NCI-H2196 (cell line): Measurements from ENCODE around the gene POLD1.

Experiments used
- DNase-seq: peaks from one replicate; lab custom pipeline; 2025; ENCODE audit not compliant: unreplicated experiment; lab: John Stamatoyannopoulos, UW

Gene POLD1

DNA sequence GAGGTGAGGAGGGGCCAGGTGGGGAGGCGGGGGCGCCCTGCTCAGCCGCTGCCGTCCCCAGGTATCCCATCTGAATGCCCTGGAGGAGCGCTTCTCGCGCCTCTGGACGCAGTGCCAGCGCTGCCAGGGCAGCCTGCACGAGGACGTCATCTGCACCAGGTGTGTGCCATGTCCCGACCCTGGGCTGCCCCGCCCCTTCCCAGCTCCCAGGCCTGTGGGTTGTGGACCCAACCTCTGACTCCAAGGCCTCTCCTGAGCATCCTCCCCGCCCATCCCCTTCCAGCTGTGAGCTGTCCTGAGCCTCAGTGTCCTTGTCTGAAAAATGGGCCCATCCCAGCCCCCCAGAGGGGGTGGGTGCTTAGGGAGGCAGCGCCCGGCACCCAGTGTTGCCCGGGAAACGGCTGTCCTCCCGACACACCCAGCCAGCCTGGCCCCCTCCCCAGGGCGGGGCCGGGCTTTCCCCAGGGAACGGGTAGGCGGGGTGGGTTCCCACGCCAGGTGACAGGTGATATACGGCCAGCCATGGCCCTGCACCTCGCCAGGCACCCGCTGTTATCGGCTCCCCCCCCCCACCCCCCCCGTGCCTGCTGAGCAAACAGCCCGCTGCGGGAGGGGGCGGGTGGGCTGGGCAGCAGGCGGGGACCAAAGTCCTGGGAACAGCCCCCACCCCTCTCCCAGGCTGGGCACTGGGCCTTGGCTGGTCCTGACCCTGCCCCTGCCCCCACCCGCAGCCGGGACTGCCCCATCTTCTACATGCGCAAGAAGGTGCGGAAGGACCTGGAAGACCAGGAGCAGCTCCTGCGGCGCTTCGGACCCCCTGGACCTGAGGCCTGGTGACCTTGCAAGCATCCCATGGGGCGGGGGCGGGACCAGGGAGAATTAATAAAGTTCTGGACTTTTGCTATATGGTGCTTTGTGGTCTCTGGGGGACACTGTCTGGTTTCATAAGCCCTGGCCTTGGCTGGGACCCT is 33.2 kb downstream of the POLD1 start:
- DNase-seq: peak; percentile 23

DNA sequence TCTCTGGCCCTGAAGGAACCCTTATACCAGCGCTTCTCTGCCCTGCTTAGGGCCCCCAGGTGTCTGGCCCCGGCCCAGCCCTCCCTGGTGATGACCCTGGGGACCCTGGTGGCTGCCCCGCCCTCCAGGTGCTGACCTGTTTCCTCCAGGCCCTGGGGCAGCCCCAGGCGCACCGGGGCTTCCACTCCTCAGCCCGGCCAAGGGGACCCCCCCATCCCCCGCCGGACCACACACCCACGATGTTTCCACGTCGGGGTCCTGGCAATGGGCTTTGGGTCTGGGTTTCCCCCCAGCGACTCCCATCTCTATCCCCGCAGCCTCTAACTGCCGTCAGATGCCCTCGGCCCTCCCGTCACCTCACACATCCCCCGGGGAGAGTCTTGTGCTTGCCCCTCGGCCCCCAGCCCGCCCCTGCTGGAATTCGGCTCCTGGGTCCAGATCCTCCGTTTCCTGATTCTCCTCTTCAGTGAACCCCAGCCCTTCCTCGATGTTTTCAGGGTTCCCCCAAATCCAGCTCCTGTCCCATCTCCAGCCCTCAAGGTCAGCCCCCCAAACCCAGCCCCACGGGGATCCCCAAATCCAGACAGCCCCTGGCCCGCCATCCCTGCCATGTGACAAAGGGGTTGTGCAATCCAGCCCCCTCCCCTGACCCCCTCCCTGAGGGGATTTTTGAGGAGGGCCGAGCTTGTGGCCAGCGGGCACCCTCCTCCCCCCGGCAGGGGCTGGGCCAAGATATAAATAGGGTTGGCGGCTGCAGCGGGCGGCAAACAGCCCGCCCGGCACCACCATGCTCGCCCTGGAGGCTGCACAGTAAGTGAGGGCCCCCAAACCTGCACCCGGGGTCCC is 34.3 kb downstream of the POLD1 start, which contains the start of gene SPIB:
TSS of gene SPIB (plus strand) at position 763 of the 846 bp plus-strand sequence. CDS start at position 788, 25 bp downstream.
- DNase-seq: no peak

DNA sequence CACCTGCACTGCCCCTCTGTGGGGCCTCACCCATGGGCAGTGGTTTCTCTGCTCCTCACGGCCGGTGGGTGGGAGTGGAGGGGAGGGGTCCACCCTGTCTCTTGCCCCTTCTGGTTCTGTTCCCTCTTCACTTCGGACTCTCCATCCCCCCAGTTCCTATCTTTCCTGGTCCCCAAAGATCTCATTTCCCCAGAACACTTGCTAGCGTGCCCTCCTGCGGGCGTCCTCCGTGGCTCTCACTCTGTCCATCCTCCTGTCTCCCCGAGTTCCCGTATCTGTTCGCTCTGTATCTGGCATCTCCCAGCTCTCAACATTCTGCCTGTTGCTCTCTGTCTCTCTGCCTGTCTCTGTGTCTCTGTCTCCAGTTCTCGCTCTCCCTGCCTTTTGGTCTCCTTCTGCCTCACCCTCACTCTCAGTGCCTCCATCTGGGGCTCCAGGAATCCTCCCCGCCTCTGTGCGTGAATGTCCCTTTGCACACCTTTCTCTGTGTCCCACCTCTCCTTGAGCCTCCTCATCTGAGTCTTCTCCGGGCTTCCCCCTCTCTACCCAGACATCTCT is 35.0 kb downstream of the POLD1 start:
- no peak for DNase-seq

DNA sequence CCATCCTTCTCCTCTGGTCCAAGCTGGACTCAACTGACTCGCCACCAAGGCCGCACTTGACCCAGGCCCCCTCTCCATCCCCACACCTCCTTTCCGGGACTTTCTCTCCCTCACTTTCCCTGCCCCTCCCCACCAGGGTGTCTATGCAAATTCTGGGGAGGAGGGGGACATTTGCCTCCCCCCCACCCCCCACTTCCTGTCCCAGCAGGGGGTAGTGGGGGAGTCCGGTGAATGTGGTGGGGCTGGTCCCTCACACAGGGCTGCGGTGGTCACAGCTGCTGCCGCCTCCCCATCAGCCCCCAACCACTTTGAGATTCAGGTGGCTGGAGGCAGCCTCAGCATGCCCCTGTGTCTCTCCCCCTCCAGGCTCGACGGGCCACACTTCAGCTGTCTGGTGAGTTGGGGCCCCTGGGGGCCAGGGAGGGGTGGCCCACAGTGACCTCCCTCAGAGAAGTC is 35.5 kb downstream of the POLD1 start:
- no peak for DNase-seq

DNA sequence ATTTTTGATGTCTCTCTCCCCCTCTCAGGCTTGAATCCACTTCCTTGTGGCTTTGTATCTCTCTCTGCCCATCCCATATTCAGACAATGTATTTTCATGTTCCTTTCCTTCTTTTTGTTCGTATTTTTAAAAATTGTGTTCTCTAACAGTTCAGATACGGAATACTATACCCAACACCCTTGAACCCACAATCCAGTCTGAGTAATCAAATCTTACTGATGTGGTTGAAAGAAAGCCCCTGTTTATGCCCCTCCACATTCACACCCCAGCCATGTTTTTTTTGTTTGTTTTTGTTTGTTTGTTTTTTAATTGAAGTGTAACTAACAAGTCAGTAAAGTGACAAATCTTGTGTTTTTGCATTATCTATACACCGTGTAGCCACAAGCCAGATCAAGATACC is 36.0 kb downstream of the POLD1 start:
- no peak for DNase-seq

DNA sequence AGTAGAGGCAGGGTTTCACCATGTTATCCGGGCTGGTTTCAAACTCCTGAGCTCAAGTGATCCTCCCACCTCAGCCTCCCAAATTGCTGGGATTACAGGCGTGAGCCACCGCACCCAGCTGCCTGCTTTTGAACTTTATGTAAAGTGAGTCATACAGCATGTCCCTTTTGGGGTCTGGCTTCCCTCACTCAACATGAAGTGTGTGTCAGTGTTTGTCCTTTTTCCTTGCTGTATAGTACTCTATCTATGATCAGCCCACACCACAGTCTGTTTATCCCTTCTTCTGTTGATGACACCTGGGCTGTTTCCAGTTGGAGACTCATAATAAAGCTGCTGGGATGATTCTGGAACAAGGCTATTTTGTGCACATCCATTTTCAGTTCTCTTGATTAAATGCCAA is 36.7 kb downstream of the POLD1 start:
- DNase-seq: no peak

DNA sequence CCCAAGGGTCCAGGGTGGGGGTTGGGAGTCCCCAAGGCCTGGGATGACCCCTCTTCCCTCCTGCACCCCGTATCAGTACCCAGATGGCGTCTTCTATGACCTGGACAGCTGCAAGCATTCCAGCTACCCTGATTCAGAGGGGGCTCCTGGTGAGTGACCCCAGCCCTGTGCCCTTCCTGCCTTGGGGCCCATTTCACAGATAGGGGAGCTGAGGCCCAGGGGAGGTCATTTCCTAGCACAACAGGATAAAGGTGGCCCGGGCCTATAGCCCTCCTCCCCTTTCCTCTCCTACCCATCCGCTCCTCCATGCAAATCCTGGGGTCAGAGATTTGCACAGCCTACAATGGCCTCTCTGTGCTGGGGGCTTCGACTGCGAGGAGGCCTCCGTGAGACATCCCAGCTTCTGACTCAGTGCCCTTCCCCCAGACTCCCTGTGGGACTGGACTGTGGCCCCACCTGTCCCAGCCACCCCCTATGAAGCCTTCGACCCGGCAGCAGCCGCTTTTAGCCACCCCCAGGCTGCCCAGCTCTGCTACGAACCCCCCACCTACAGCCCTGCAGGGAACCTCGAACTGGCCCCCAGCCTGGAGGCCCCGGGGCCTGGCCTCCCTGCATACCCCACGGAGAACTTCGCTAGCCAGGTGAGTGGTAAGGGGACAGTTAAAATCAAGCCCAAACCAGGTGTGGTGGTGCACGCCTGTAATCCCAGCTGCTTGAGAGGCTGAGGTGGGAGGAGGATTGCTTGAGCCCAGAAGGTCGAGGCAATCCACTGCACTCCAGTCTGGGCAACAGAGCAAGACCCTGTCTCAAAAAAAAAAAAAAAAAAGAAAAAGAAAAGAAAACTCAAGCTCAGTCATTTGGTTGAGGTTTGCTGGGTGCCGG is 38.5 kb downstream of the POLD1 start:
- no peak for DNase-seq

DNA sequence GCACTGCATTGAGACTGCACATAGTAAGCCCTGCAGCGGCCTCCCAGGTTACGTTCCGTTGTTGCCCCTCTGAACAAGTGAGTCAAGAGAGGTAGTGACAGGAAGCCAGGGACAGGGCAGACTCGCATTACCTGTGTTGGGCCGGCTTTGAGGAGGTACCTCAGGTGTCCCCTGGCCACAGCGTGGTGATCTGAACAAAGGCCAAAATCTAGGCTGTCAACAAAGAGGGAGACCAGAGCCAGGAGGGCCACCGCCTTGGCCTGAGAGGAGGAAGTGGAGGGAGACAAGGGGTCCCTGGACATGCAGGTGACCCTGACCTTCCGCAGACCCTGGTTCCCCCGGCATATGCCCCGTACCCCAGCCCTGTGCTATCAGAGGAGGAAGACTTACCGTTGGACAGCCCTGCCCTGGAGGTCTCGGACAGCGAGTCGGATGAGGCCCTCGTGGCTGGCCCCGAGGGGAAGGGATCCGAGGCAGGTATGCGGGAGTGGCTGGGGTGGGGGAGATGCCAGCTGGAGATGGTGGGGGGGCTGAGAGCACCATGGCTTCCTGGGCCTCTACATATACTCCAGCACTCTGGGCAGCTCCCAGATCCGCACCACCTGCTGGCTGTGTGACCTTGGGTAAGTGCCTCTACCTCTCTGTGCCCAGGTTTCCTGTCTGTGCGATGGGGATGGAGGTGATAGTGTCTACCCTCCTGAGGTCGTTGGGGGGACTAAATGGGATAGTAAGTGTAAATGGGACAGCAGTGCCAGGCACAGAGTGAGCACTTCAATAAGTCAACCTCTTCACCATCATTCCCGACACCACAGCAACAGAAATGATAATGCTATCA is 39.3 kb downstream of the POLD1 start:
- DNase-seq: no peak

DNA sequence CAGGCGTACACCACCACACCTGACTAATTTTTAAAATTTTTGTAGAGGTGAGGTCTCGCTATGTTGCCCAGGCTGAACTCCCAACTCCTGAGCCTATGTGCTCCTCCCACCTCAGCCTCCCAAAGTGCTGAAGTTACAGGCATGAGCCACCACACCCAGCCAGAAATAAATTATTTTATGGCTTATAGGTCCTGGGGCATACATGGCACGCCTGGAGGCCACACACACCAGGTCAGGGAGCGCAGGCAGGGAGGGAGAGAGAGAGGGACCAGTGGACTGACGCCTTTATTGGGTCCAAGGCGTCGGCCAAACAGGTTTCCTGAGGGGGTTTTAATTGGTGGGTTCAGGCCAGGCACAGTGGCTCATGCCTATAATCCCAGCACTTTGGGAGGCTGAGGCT is 41.4 kb downstream of the POLD1 start:
- DNase-seq: no peak

DNA sequence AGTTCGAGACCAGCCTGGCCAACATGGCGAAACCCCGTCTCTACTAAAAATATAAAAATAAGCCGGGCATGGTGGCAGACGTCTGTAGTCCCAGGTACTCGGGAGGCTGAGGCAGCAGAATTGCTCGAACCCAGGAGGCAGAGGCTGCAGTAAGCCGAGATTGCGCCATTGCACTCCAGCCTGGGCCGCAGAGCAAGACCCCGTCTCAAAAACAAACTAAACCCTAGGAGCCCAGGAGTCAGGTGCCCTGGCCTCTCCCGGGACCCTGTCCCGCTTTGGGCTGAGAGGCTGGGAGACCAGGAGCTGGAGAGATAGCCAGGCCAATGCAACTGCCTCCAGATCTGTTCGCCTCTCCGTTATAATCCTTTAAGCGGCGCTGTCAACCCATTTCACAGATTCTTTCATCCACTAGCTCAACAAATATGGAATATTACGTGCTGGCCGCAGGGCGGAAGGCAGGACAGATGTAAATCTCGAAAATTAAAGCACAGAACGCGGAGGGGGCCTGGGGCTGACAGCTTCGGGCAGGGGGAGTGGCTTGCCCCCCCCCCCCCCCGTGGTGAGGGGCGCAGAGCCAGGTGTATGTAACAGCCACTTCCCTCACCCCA is 43.3 kb downstream of the POLD1 start:
- DNase-seq: no peak

DNA sequence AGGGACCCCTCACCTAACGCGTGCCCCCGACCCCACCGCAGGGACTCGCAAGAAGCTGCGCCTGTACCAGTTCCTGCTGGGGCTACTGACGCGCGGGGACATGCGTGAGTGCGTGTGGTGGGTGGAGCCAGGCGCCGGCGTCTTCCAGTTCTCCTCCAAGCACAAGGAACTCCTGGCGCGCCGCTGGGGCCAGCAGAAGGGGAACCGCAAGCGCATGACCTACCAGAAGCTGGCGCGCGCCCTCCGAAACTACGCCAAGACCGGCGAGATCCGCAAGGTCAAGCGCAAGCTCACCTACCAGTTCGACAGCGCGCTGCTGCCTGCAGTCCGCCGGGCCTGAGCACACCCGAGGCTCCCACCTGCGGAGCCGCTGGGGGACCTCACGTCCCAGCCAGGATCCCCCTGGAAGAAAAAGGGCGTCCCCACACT is 43.9 kb downstream of the POLD1 start:
- no peak for DNase-seq

DNA sequence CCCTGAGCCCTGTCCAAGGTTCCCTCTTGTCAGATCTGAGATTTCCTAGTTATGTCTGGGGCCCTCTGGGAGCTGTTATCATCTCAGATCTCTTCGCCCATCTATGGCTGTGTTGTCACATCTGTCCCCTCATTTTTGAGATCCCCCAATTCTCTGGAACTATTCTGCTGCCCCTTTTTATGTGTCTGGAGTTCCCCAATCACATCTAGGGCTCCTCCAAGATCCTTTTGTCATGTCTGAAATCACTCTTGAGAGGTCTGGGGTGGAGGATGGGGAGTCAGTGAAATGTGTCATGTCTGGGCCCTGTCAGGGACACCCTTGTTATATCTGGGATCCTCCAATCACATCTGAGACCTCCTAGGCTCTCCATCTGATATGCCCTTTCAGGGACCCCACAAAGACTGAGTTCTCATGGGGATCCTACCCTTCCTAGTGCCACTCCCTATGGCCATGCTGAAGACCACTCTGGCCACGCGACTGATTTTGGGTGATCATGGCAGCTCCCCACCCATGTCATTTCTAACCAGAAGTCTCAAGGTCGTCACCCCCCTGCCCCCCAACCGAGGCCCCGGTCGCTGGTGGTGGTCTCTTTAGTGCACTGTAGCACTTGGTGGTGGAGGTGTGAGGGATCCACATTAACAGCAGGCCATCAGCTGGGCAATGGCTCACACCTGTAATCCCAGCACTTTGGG is 44.8 kb downstream of the POLD1 start:
- no peak for DNase-seq

DNA sequence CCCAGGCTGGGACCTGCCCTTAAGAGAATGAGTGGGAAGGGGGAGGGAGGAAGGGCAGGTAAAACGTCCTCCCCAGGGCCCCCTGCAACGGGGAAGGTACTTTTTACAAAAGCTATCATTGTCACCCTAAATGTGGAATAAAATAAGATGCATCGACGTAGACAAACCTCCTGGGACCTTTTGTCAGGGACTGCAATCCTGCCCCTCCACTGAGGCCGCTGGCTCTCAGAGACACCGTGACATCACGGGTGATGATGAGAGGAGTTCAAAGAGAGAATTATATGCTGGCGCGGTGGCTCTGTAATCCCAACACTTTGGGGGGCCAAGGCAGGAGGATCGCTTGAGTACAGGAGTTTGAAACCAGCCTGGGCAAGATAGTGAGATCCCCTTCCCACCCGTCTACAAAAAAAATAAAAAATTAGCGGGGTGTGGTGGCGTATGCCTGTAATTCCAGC is 46.8 kb downstream of the POLD1 start:
- no peak for DNase-seq

DNA sequence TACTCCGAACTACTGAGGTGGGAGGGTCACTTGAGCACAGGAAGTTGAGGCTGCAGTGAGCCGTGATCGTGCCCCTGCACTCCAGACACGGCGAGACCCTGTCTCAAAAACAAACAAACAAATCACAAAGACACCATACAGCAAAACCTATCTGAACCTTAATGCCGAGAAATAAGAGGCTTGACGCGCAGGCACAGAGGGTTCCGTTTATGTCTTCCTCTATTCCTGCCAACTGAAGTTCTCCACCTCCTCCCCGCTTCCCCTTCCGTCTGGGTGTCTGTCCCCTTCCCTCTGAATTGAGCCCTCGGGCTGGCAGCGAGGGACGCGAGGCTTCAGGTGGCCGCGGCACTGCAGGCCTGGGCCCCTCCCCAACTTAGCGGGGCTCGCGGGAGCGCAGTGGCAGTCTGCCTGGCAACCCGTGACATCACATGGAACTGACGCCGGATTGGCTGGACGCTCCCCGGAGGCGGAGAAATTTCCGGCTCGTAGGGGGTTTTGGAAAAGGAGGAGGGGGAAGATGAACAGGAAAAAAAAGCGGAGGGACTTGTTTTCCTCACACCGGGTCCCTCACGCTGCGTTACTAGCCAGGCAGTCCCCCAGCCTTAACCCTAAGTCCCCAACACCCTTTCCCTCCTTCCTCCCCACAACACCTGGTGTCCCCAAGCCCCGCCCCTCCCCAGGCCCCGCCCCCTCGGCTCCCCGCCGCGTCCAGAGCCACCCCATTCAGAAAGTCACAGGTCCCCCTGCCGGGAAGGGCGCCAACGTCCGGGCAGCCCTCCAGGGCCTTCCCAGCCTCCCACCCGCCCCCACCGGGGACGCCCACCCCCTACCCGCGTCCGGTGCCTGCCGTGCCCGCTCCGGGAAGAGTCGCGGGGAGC is 47.4 kb downstream of the POLD1 start:
- DNase-seq: peak; percentile 87

DNA sequence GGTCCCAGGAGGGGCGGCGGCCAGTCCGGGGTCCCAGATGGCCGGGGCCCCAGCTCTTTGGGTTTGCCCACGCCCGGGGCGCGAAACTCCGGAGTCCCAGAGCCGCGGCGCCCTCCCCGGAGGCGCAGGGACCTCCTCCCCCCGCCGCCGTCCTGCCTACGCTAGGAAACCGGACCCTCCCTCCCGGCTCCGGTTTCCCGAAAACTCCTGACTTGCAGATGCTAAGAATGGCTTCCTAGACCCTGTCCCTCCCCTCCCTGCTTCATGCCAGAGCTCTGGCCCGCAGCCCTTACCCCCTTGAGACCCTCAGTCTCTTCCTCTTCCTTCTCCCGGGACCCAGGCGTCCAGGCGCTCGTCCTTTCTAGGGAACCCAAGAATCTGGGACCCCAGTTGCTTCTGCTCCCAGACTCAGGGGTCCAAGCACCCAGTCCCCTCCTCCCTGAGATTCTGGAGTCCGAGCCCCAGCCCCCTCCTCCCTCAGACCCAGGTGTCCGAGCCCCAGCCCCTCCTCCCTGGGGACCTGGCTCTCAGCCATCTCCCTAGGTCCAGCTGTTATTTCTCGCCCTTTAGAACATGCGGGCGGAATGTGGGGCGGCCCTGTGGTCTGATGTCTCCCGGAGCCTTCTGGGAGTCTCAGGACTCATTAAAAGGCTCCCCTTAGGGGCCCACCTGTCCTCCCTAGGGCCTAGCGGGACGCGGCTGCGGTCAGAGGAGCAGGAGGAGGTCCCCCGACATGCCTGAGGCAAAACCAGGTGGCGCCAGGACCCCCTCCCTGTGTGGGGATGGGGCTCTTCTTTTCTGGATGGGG is 48.3 kb downstream of the POLD1 start, which contains the start of gene MYBPC2:
TSS of gene MYBPC2 (plus strand) at position 672 of the 808 bp plus-strand sequence. CDS start at position 734, 62 bp downstream.
- DNase-seq: peak; percentile 39
